ENCODE data around the gene SLC26A5. TPM values are rescaled to one million over a fixed set of nuclear protein-coding genes. Genes with fewer than 3 reads are reported as not detected.

The SLC26A5 gene
- total RNA-seq, 4 donors from 2014 or later = 0.51 to 2.5 (median 1.0) TPM

GRCh38 chr7:103388469-103389140 lies 57.4 kb downstream of the SLC26A5 start:
- TF ChIP-seq POLR2A (IDR thresholded peaks at IDR 0.05) (no peak), CTCF (IDR thresholded peaks at IDR 0.05) (no peak)
- 85 to 87% methylated on average over 4 of the region's 4 CpGs for WGBS, 2 donors
- DNase-seq (ENCODE audit: low spot score in 2 of 2) = no peak
- no peak overlapping the region for H3K4me3 ChIP-seq (ENCODE audit: low read depth, poor library complexity, severe bottlenecking)
- intact Hi-C loops (cut with DNase I; ENCODE audit: low total_unique reads) = no loop called here

GRCh38 chr7:103387242-103387641 lies 58.8 kb downstream of the SLC26A5 start:
- 68 to 90% methylated on average over 1 of the region's 1 CpG for WGBS, 2 donors
- intact Hi-C loops (cut with DNase I; ENCODE audit: low total_unique reads) = no loop called here

GRCh38 chr7:103382032-103382402 lies 64.0 kb downstream of the SLC26A5 start:
- no peak for TF ChIP-seq CTCF (IDR thresholded peaks at IDR 0.05)
- no peak for DNase-seq (ENCODE audit: low spot score in 2 of 2)
- 86% methylated on average over 5 of the region's 5 CpGs for WGBS, 2 donors
- H3K4me3 ChIP-seq (ENCODE audit: low read depth, poor library complexity, severe bottlenecking) = no peak overlapping the region
- intact Hi-C loops (cut with DNase I; ENCODE audit: low total_unique reads) = no loop called here

More at GRCh38 chr7:103387242-103387641, 58.8 kb downstream of the SLC26A5 start:
- DNase-seq (ENCODE audit: low spot score in 2 of 2) = no peak
- no peak overlapping the region for H3K4me3 ChIP-seq (ENCODE audit: low read depth, poor library complexity, severe bottlenecking)
- TF ChIP-seq POLR2A (IDR thresholded peaks at IDR 0.05) (no peak), CTCF (IDR thresholded peaks at IDR 0.05) (no peak)

- intact Hi-C loops (cut with DNase I; ENCODE audit: low total_unique reads) = no loop called here
- no peak for DNase-seq (ENCODE audit: low spot score in 2 of 2)
Measured at GRCh38 chr7:103381280-103382031, 64.6 kb downstream of the SLC26A5 start.

DNA sequence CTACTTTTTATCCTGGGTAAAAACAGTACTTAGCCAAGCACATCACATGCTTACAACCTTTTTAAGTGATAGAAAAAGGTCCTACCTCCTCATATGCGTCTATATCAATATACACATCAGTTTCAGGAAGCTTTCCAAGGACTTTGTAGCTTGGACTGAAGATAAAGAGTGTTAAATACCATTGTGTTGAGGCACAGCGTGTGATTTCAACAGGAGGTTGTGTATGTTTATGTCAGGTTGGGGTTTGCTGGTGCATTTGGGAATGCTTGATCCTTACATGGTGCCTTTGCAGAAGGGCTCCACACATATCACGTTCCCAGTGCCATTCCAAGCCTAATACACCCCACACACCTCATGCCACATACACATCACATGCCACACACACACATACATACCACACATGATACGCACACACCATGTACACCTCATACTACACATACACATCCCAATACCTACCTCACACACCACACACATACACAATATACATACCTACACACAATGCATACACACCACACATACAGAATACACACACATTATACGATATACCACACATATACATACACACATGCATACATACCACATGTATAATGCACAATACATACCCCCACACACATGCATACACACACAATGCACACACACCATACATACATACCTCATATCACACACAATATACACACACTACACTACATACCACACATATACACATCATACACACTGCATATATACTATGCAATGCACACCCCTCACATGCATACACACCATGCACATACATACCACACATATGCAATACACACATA lies 65.4 kb downstream of the SLC26A5 start:
- no peak for DNase-seq (ENCODE audit: low spot score in 2 of 2)
- H3K4me3 ChIP-seq (ENCODE audit: low read depth, poor library complexity, severe bottlenecking) = no peak overlapping the region
- WGBS, 2 donors = 76 to 89% methylated on average over 5 of the region's 5 CpGs
- intact Hi-C loops (cut with DNase I; ENCODE audit: low total_unique reads) = no loop called here
- TF ChIP-seq POLR2A (IDR thresholded peaks at IDR 0.05) (no peak), CTCF (IDR thresholded peaks at IDR 0.05) (no peak)

More at GRCh38 chr7:103381280-103382031, 64.6 kb downstream of the SLC26A5 start:
- TF ChIP-seq POLR2A (IDR thresholded peaks at IDR 0.05) (no peak), CTCF (IDR thresholded peaks at IDR 0.05) (peak in 1 of 3 donors; percentile 3)
- 90 to 95% methylated on average over 4 of the region's 4 CpGs for WGBS, 2 donors
- no peak overlapping the region for H3K4me3 ChIP-seq (ENCODE audit: low read depth, poor library complexity, severe bottlenecking)
